HG03439 (cell line): ENCODE data around the gene THEM4.

ENCODE experiments used
- ATAC-seq: cut with Tn5 transposase; IDR thresholded peaks from one replicate; pipeline ENCODE4 v1.9.1; 2021; ENCODE audit warnings: mild to moderate bottlenecking, moderate library complexity; ENCODE audit not compliant: unreplicated experiment

The THEM4 gene

DNA sequence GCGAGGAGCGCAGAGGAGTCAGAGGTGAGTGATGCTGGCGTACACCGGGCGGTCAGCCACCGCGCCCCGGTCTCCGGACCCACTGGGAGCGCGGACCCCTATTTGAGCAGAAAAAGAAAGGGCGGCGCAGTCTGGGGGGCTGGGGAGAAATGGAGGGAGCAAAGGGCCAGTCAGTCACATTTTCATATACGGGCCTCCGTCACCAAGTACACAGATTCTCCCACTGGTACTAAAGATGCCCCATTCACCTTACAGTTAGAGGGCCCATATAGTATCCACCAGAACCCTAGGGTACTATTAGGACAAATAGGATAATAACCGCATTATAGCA, 70.3 kb downstream of the THEM4 start:
- ATAC-seq = no peak

DNA sequence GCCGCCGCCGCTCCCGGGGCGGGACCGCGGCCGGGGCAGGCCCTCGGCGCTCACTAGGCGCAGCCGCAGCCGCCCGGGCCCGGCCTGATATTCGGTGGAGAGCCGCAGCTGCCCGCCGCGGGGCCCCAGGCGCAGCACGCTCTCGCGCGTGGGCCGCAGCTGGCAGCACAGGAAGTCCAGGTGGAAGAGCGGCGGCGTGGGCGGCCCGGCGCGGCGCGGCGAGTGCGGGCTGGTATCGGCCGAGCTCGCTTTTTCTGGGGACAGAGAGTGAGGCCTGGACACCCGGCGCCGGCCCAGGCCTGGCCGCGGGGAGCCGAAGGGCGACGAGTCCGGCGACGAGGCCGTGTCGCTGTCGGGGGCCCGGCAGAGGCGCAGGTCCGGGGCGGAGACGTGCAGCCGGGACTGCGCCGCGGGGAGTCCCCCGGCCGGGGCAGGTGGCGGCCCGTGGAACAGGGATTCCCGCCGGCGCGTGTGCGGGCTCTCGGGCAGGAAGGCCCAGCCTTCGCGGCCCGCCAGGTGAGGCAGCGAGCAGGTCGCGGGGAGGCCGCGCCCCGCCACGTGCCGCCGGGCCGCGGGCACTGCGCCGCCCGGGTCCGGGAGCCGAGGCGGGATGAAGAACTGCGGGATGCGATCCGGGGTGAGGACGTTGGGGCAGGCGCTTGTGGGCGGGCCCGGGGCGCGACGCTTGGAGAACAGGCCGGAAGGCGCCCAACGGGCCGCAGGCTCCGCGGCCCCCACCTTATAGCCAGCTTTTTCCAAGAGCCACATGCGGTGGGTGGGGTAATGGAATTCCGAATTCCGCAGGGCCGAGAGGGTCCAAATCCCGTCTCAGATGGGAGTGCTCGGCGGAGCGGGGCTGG, 70.9 kb downstream of the THEM4 start:
- peak; percentile 44 for ATAC-seq

DNA sequence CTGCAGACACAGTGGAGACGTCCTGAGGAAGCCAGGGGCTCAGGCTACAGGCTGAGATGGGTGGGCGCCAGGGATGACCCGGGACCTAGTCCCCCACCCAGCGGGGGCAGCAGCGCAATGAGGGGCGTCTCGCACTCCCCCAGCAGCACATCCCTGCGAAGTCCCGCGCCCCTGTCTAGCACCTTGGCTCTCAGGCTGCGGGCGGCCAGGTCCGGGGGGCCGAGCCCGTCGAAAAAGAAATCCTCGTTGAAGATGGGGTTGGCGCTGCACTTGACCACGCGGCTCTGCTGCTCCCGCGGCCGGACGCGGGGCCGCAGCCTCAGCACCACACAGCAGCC, 71.5 kb downstream of the THEM4 start:
- ATAC-seq = peak; percentile 10

DNA sequence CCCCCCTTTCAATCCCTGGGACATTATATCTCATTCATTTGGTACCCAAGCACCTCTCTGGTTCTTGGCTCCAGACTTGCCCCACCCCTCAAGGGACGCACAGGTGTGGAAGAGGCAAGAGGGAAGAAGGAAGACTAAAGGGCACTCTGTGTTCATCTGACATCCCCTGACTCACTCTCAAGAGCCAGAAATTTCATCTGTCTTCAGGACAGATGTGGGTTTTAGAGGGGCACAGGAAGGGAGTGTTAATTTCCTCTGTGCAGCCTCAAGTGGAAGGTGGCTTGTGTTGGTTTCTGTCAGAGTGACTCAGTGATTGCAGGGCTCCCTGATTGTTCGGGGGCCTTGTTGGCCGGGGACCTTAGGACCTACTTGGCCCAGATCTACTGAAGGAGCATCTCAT, 72.1 kb downstream of the THEM4 start:
- ATAC-seq = no peak

DNA sequence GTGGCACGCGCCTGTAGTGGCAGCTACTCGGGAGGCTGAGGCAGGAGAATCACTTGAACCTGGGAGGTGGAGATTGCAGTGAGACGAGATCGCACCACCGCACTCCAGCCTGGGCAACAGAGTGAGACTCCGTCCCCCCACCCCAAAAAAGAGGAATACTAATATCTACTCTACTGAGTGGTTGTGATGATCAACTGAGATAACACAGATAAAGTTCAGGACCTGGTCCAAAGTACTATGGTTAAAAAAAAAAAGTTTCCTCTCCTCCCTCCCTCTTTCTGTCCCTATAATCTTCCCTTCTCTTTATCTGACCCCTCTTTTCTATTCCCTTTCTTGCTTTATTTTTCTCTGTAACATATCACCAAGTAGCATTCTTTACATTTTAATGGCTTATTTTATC, 73.7 kb downstream of the THEM4 start:
- ATAC-seq = no peak

DNA sequence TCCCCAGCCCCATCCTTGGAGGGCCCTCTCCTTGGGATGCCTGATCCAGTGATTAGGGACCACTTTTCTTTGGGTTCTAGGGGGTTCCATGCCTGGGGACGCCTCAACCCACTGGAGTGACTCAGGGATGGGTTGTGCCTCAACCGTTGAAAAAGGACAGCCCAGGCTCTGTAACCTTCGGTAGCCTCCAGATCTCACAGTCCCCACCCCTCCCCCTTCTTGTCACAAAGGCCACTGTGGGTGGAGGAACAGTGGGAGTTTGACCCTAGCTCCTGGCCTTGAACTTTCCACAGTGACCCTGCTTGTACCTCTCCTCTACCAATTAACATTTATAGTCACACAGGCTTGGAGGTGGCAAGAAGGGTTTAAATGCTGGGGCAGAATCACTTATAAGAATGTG, 75.1 kb downstream of the THEM4 start:
- no peak for ATAC-seq

DNA sequence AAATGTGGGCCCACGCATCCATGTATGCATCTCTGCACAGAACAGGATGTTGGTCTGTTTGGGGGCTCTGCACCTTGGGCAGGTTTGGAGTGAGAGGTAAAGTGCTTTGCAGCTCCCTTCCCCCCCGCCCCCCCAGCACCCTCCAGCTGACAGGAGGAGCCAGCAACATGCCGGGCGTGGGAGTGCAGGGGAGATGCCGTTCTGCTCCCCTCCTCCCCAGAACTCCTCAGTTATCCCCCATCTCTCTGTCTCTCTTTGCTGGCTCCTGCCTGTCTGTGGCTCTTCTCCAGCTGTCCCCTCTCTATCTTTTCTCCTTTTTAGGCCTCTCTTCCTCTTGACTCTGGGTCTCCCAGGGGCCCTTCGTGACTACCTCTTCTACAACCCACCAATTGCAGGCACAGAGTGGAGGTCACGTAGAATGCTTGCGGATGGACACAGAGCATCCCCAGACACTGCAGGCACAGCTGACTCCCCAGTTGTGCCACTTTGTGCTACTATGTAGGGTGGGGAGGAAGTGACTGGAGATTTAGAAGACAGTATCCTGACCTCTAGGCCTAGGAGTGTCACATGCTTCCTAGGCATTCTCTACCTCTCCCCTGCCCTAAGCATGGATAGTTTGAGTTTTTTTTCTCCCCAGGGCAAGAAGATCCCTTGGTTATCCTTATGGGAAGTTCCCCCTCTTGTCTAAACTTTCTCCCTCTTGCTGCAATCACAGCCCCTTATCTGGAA, 76.0 kb downstream of the THEM4 start:
- ATAC-seq = no peak

DNA sequence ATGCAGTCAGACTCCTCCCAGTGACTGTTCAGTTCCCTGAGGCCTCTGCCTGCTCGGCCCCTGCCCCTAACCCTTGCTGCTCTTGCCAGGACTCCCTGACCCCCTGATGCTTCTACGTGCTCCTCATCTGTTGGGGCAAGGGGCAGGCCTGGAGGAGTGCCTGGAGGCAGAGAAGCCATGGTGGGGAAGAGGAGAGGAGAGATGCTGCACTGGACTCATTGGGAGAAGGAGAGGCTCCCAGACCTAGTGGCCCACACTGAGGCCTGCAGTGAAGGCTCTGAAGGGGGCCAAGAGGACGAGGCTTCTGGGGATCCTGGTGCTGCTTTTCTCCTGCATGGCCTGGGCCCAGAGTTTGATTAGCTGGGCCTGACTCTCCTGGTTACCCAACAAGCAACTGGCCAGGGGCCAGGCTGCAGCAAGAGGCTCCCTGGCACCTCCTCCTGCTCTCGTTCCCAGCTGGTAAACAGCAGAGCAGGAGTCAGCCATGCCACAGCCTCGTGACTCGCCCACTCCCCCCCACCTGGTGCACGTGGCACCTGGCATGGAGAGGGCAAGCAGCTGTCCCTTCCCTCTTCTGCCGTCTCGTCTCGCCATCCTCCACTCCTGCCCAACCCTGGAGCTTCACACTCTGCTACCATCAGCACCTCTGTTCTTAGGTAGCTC, 76.9 kb downstream of the THEM4 start:
- ATAC-seq = no peak

DNA sequence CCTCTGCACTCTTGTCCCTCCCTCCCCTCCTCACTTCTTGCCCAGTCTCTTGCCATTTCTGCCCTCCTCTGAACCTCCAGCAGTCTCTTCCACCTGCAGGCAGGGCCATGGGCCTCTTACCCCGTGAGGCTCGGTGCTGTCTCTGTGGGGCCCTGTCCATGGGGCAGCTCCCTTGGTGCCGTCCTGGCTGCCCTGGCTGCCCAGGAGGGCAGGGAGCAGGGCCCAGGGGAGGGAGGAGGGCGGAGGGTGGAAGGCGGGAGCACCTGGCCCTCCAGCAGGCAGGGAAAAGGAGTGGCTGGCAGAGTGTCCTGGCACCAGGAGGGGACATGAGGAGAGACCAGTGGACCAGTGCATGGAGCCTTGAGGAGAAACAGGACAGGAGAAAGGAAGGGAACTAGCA, 77.7 kb downstream of the THEM4 start, which contains the start of gene RORC:
Gene RORC (minus strand): TSS at position 198 of the 400 bp plus-strand sequence. CDS start 38 bp downstream, at position 160.
- ATAC-seq = no peak

DNA sequence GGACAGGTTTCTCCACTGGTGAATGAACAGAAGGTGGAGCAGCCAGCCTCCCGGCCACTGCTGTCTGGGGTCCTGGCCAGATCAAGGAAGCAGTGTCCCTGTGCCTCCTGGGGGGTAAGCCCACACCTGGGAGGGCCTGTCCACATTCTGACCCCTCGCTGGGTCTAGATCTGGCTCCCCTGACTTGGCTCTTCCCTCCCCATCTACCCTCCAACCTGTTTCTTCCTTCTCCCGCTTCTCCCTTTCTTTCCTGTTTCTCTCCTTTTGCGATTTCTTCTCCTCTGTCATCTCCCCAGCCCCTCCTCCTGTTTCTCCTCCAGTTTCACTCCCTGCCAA, 78.1 kb downstream of the THEM4 start:
- no peak for ATAC-seq

DNA sequence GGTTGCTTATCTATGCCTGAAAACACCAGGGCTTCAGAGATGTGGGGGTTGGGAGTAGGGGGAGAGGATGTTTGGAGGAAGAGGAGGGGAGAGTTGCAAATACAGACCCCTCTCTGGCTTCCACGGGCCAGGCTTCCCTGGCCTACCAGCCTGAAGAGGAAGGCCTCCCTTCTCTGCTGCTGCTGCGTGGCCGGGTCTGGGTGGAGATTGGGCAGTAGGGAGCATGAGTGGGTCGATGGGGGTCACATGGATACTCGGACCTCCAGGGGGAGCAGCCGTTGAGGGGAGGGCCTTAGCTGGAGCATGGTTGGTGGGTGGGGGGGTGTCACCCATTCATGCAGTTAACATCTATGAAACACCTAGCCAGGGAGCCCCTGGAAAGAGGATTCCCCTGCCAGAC, 79.3 kb downstream of the THEM4 start:
- ATAC-seq = no peak

DNA sequence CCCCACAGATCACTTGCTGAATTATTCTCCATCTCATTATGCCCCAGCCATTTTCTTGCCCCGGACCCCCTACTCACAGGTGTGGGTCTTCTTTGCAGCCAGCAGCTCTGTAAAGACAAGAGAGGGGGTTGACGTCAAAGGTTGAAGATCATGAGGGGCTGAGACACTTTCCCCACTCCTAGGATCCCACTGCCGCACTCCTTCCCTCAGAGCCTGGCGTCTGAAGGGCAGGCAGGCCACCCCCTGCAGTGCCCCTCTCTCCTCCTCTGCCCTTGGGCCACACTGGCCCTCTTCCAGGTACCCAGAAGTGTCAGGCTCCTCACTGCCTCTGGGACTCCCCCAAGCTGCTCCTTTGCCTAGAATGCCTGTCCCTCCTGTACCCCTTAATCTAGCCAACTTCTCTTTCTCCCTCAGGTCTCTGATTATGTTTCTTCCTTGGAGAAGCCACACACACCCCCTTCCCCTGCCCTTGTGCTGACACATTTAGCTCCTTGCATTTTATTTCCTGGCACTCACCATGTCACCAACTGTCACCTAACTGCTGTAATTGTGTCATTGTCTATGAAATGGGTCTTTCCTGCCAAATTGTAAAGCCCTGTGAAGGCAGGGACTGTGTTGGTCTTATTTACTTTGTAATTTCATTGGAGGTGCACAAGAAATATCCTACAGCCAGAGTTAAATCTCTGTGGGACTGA, 79.8 kb downstream of the THEM4 start:
- no peak for ATAC-seq

DNA sequence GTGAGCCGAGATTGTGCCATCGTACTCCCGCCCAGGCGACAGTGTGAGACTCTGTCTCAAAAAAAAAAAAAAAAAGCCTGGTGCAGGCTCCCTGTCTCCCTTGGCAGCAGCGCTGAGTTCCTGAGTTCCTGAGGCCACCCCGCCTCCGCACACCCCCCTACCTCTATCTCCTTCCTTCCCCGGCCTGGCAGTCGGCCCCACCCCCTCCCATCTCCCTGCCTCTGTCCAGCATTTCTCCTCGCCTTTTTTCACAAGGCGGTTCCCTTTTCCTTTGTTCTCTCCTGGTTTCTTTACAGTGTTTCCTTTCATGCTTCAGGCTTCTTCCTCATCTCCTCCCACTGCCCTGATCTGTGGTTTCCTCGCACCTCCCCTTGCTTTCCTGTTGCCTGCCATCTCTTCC, 80.4 kb downstream of the THEM4 start:
- ATAC-seq = no peak

DNA sequence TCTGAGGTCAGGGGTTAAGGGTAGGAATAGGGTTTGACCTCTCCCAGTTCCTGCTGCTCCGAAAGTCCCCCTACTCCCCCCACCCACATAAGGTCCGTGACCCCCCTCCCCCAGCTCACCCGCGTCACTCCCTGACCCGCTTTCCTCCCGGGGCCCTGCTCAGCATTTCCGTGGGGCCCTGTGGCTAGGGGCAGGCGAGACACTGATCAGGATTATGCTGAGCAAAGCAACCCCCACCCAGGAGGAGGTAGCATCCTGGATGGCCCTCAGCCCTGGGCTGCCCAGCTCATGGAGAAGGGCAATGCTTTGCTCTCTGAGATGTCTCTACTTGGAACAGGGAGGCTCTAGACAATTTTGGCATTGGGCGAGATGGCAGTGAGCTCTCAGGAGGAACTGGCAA, 81.5 kb downstream of the THEM4 start:
- ATAC-seq = no peak

DNA sequence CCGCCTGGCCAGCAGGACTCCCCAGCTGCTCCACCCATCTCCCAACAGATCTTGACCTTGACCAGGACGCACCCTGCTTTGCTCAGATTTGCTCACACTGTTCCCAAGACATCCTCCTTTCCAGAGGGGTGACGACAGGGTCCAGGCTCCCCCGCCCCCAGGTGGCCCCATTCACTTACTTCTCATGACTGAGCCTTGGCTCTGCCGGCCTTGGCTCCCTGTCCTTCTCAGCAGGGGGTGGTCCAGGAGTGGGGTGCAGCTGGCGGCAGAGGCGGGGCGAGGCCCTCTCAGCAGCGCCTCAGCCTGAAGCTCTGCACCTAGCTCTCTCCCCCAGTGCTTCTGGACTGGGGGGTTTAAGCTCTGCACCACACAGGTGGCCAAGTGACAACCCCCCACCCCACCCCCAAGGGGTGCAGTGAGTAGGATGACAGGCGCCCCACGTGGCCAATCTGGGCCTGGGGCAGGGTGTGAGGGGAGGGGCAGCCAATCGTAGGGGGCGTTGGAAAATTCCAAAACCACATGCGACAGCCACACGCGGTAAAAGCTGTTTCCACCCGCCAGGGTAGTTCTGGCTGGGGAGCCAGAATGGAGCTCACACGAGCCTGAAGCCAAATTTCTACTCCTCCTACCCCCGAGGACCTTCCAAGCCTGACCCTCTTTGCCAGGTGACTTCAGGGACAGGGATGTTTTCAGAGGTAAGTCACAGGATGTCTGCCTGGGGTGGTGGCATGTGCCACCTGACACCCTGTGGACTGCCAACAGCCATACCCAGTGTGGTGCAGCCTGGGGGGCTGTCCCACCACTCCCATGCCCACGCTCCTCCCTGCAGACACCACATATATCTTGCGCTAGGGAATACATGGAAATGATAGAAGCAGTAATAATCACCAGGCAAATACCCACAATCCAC, 83.3 kb downstream of the THEM4 start:
- no peak for ATAC-seq

DNA sequence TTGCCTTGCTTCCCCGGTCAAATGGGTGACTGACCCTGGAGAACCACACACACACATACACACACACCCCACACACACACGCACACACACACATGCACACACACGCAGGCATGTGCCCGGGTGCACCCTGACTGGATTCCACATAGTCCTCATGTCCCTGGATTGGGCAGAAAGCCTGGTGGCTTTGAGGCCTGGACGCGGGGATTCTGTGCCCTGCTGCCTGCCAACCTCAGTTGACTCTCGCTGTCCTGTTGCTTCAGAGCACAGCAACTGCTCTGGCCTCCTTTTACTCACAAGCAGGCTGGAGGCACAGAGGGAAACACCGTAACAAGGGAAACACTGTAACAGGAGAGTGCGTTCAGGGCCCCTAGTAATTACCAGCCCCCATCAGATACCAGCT, 84.1 kb downstream of the THEM4 start:
- ATAC-seq = no peak
